Lower leg skin (tissue), 4 donors: ENCODE data around the gene DDT. TPM values are rescaled to one million over a fixed set of nuclear protein-coding genes. Genes with fewer than 3 reads are reported as not detected.
"Not testable (repeated sequence)": the region's sequence is repeated elsewhere in the genome, so short reads cannot be mapped to it uniquely, and the experiment has no call there.

Experiments
- DNase-seq, 2 donors: peaks; one replicate each; pipeline ENCODE4 v3.0.0-alpha.2; 2019; ENCODE audit warnings: low spot score in 2 of 2
- H3K4me3 ChIP-seq: fragments of 200-600 bp; sonication (generic); 2 replicates; pipeline ENCODE4 v1.5.1; 2017; ENCODE audit warnings: mild to moderate bottlenecking, low read depth; ENCODE audit not compliant: poor library complexity, severe bottlenecking
- POLR2A ChIP-seq, 2 donors: fragments of 450-650 bp; IDR thresholded peaks; one replicate each; pipeline ENCODE4 v1.6.1; 2016 to 2017; ENCODE audit warnings: antibody characterized with exemption in 2 of 2, mild to moderate bottlenecking in 1 of 2, moderate library complexity in 1 of 2
- WGBS, 2 donors: methylation state at CpG; one replicate each; pipeline ENCODE4 v1.1.5; 2018; 5-methylcytosine and 5-hydroxymethylcytosine counted together
- intact Hi-C: fragments of 100-400 bp; cut with DNase I; formaldehyde crosslinking; loops from one replicate; pipeline ENCODE4 v1.15.0; 2023; ENCODE audit warnings: low total_unique reads
- total RNA-seq, 4 donors: library from RNA; depleted of rRNA; stranded (reverse); fragments of >200 nt; gene quantifications; one replicate each; pipeline ENCODE4 v1.1.0, GENCODE V29; 2016
- TF ChIP-seq, protein P1 (sequence below), 3 donors: fragments of 450-650 bp; IDR thresholded peaks; one replicate each; pipeline ENCODE4 v1.5.1; 2016; ENCODE audit warnings: antibody characterized with exemption in 3 of 3, mild to moderate bottlenecking in 3 of 3, moderate library complexity in 2 of 3

Gene DDT
- total RNA-seq, 4 donors from 2014 or later = 97.0 to 133 (median 118) TPM

DNA sequence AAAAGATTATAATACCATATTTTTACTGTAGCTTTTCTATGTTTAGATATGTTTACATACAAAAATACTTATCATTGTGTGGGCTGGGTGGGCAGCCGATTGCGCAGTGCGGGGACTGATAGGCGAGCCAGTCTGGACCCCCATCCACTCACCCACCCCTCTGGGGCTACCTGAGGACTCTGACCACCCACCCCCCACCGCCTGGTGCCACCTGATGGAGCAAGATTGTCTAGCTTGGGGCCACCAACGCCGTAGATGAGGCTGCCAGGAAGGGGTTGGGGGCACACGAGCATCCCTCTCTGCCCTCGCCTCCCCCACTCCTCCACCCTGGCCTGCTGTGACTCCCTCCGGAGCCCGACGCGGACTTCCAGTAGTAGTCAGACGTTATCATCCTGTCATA, 47.7 kb downstream of the DDT start:
- 72 to 82% methylated on average over 14 of the region's 14 CpGs for WGBS, 2 donors
- TF ChIP-seq, protein P1, sequence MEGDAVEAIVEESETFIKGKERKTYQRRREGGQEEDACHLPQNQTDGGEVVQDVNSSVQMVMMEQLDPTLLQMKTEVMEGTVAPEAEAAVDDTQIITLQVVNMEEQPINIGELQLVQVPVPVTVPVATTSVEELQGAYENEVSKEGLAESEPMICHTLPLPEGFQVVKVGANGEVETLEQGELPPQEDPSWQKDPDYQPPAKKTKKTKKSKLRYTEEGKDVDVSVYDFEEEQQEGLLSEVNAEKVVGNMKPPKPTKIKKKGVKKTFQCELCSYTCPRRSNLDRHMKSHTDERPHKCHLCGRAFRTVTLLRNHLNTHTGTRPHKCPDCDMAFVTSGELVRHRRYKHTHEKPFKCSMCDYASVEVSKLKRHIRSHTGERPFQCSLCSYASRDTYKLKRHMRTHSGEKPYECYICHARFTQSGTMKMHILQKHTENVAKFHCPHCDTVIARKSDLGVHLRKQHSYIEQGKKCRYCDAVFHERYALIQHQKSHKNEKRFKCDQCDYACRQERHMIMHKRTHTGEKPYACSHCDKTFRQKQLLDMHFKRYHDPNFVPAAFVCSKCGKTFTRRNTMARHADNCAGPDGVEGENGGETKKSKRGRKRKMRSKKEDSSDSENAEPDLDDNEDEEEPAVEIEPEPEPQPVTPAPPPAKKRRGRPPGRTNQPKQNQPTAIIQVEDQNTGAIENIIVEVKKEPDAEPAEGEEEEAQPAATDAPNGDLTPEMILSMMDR (IDR thresholded peaks at IDR 0.05) = no peak
- TF ChIP-seq POLR2A (IDR thresholded peaks at IDR 0.05) = no peak
- no peak overlapping the region for H3K4me3 ChIP-seq
- DNase-seq = peak in 1 of 2 donors; percentile 57
- intact Hi-C loops = no loop called here

DNA sequence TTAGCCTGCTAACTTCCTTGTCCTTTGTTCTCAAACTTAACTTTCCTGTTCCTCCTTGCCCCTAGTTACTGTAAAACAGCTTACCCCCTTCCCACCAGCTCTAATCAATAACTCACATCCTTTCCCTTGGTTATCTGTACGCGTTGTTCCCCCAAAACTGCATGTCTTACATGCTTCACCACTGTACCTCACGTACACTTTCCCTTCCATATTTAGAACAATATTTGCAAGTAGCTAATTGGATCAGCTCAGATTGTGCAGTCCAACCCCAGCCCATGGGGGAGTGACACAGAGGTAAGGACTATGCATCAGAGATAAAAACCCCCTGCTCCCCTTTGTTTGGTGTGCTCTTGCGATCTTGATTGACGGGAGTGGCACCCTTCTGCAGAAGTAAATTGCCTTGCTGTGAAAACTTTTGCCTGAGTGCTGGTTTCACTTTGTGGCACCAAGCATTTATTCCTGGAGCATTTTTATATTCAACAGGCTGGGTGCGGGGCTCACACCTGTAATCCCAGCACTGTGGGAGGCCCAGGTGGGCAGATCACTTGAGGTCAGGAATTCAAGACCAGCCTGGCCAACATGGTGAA, 49.1 kb downstream of the DDT start:
- TF ChIP-seq, protein P1 (IDR thresholded peaks at IDR 0.05) = no peak
- no peak for TF ChIP-seq POLR2A (IDR thresholded peaks at IDR 0.05)
- intact Hi-C loops = no loop called here
- no peak overlapping the region for H3K4me3 ChIP-seq
- no peak for DNase-seq
- 80 to 94% methylated on average over 6 of the region's 6 CpGs for WGBS, 2 donors

DNA sequence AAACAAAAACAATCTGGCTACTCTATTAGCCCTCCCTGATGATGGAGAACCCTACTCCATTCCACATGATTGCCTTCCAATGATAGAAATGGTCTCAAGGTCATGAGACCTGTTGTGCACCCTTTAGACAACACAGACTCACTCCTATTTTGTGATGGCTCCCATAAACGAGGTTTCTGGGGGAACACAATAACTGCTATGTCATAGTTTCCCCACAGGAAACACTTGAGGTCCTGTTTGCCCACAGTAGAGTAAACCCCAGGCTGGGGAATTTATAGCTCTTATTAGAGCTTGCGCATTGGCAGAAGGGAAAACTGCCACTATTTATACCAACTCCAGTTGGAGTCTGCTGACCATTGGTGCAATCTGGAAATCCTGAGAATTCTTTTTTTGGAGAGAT, 51.3 kb downstream of the DDT start:
- intact Hi-C loops = no loop called here
- DNase-seq = no peak
- TF ChIP-seq POLR2A (IDR thresholded peaks at IDR 0.05) = no peak
- TF ChIP-seq, protein P1 (IDR thresholded peaks at IDR 0.05) = no peak
- H3K4me3 ChIP-seq = no peak overlapping the region
- WGBS, 2 donors = 56 to 68% methylated on average over 2 of the region's 2 CpGs

DNA sequence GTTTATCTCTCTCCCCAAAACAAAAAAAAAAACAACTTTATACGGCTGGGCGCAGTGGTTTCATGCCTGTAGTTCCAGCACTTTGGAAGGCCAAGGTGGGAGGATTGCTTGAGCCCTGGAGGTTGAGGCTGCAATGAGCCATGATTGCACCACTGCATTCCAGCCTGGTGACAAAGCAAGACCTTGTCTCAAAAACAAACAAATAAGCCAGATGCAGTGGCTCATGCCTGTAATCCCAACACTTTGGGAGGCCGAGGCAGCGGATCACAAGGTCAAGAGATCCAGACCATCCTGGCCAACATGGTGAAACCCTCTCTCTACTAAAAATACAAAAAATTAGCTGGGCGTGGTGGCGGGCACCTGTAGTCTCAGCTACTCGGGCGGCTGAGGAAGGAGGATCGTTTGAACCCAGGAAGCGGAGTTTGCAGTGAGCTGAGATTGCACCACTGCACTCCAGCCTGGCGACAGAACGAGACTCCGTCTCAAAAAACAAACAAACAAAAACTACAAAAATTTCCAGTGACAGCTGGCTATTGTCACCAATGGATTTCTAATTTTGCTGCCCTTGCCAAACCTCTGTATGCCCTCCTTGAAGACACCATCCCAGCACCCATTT, 52.5 kb downstream of the DDT start:
- DNase-seq = peak in 1 of 2 donors; percentile 79
- H3K4me3 ChIP-seq, intact Hi-C loops: not testable (repeated sequence)
- WGBS, 2 donors = 91 to 93% methylated on average over 13 of the region's 13 CpGs

Other genes starting within 250 kb of the DDT start
- 1 to 10 TPM in 3 of 4 donors, under 1 TPM in 1; 0.63 to 3.2 (median 2.0) TPM for gene ZNF70, start 223.3 kb downstream of the DDT start, total RNA-seq
- gene VPREB3, start 220.0 kb downstream of the DDT start, total RNA-seq = not detected
- not detected for gene C22orf15, start 211.5 kb downstream of the DDT start, total RNA-seq
- 10 to 100 TPM in 2 of 4 donors, 1 to 10 TPM in 2; 3.8 to 28.3 (median 11.4) TPM for gene CHCHD10, start 206.5 kb downstream of the DDT start, total RNA-seq
- 1 to 10 TPM in 3 of 4 donors, under 1 TPM in 1; 0.51 to 2.7 (median 1.9) TPM for gene MMP11, start 201.6 kb downstream of the DDT start, total RNA-seq
- 10 to 100 TPM; 52.2 to 61.6 (median 55.2) TPM for gene SMARCB1, start 187.5 kb downstream of the DDT start, total RNA-seq
- under 1 TPM; 0.21 to 0.49 (median 0.33) TPM for gene DERL3, start 135.4 kb downstream of the DDT start, total RNA-seq
- 10 to 100 TPM in 1 of 4 donors, 1 to 10 TPM in 3; 5.0 to 11.1 (median 8.6) TPM for gene SLC2A11, start 116.6 kb downstream of the DDT start, total RNA-seq
- 100 to 1,000 TPM; 156 to 362 (median 318) TPM for gene MIF, start 80.1 kb downstream of the DDT start, total RNA-seq
- gene GSTT2B, start 13.2 kb downstream of the DDT start, total RNA-seq = 10 to 100 TPM in 2 of 4 donors, 1 to 10 TPM in 1, not detected in 1; 2.4 to 14.3 (median 11.6) TPM
- 1 to 10 TPM in 2 of 4 donors, not detected in 2; 2.7 to 3.1 TPM for gene DDTL, start 7.6 kb downstream of the DDT start, total RNA-seq
- gene GSTT2, start 5.7 kb upstream of the DDT start, total RNA-seq = 1 to 10 TPM in 1 of 4 donors, under 1 TPM in 1, not detected in 2; 0.88 to 1.4 TPM
- gene GSTT4, start 31.0 kb upstream of the DDT start, total RNA-seq = not detected
- gene CABIN1, start 36.9 kb upstream of the DDT start, total RNA-seq = 10 to 100 TPM; 16.9 to 43.0 (median 32.9) TPM
- 10 to 100 TPM; 18.3 to 74.3 (median 27.0) TPM for gene SUSD2, start 207.0 kb upstream of the DDT start, total RNA-seq